ENCODE data around the gene TMPRSS4. TPM values are rescaled to one million over a fixed set of nuclear protein-coding genes. Genes with fewer than 3 reads are reported as not detected.

TMPRSS4 gene
- total and polyA plus RNA-seq, 2 of the 13 experiments (the other 11 are each of a cell fraction or from before 2014, with no cell fraction given), result 0.32 TPM; not detected in 1

DNA sequence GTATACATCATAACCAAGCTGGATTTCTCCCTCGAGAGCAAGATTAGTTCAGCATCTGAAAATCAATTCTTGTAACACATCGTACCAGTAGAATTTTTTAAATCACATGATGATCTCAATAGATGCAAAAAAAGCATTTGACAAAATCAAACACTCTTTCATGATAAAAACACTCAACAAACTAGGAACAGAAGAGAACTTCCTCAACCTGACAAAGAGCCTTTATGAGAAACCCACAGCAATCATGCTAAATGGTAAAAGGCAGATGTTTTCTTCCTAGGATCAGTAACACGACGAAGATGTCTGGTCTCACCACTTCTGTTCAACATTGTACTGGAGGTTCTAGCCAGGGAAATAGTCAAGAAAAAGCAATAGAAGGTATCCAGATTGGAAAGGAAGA is 34.1 kb upstream of the TMPRSS4 start:
- Histone ChIP-seq H3K79me2 (ENCODE audit: insufficient read depth, low read length) (no peaks in the 10 kb centered on the region), H3K27me3 (ENCODE audit: control insufficient read depth in 1 of 2, insufficient read depth in 2 of 2, low read length in 2 of 2) (peaks cover 0 to 6% of the 10 kb centered on the region in 2 experiments; a peak in 2 of 5 replicates), H3K4me1 (ENCODE audit: insufficient read depth, low read length) (no peaks in the 10 kb centered on the region), H3K4me3 (replicated peaks in 1 of 3; ENCODE audit: insufficient read depth in 1 of 3, low read depth in 2 of 3, low read length in 3 of 3) (no peak overlapping the region), H3K27ac (ENCODE audit: extremely low read length, insufficient read depth, low read length) (no peak overlapping the region), H3K36me3 (replicated peaks in 1 of 2; ENCODE audit: control insufficient read depth in 1 of 2, insufficient read depth in 2 of 2, low read length in 2 of 2) (no peaks in the 10 kb centered on the region), H3K9me3 (ENCODE audit: low read length) (no peaks in the 10 kb centered on the region), H3K4me2 (ENCODE audit: low read depth, low read length) (no peak overlapping the region), H4K20me1 (ENCODE audit: insufficient read depth, low read length) (no peaks in the 10 kb centered on the region), H3K9ac (ENCODE audit: insufficient read depth, low read depth, low read length) (no peak overlapping the region), H2AFZ (ENCODE audit: low read length) (no peak overlapping the region)
- BruUV-seq (replicated peaks), result no TSS peak
- intact Hi-C loops (cut with micrococcal nuclease; ENCODE audit: unreplicated experiment) (no loop called here), in situ Hi-C loops (cut with HindIII; ENCODE audit: extremely low pct_ligation_motif_present, low pct_unique_long_range_greater_than_20kb) (no loop called here)
- TF ChIP-seq PLRG1 (conservative IDR thresholded peaks at IDR 0.05) (no peak), SRY (CRISPR knock-in tag; IDR thresholded peaks at IDR 0.05) (no peak), SNAI1 (CRISPR knock-in tag; IDR thresholded peaks at IDR 0.05; ENCODE audit: borderline replicate concordance) (no peak), PCBP1 (IDR thresholded peaks at IDR 0.05; ENCODE audit: borderline replicate concordance, low read depth, low read length) (no peak), DR1 (CRISPR knock-in tag; IDR thresholded peaks at IDR 0.05) (no peak), XBP1 (CRISPR knock-in tag; IDR thresholded peaks at IDR 0.05) (no peak), ZBTB7A (CRISPR knock-in tag; IDR thresholded peaks at IDR 0.05) (no peak), ZNF570 (CRISPR knock-in tag; IDR thresholded peaks at IDR 0.05; ENCODE audit: borderline replicate concordance) (no peak), HDAC6 (IDR thresholded peaks at IDR 0.05; ENCODE audit: low read depth, low read length) (no peak), PRMT3 (CRISPR knock-in tag; IDR thresholded peaks at IDR 0.05; ENCODE audit: borderline replicate concordance, low read depth) (no peak), MIER2 (CRISPR knock-in tag; IDR thresholded peaks at IDR 0.05) (no peak)
- TF ChIP-seq, protein P1, sequence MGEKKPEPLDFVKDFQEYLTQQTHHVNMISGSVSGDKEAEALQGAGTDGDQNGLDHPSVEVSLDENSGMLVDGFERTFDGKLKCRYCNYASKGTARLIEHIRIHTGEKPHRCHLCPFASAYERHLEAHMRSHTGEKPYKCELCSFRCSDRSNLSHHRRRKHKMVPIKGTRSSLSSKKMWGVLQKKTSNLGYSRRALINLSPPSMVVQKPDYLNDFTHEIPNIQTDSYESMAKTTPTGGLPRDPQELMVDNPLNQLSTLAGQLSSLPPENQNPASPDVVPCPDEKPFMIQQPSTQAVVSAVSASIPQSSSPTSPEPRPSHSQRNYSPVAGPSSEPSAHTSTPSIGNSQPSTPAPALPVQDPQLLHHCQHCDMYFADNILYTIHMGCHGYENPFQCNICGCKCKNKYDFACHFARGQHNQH (CRISPR knock-in tag; IDR thresholded peaks at IDR 0.05), result no peak
- TF ChIP-seq, protein P2, sequence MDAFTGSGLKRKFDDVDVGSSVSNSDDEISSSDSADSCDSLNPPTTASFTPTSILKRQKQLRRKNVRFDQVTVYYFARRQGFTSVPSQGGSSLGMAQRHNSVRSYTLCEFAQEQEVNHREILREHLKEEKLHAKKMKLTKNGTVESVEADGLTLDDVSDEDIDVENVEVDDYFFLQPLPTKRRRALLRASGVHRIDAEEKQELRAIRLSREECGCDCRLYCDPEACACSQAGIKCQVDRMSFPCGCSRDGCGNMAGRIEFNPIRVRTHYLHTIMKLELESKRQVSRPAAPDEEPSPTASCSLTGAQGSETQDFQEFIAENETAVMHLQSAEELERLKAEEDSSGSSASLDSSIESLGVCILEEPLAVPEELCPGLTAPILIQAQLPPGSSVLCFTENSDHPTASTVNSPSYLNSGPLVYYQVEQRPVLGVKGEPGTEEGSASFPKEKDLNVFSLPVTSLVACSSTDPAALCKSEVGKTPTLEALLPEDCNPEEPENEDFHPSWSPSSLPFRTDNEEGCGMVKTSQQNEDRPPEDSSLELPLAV (CRISPR knock-in tag; conservative IDR thresholded peaks at IDR 0.05; ENCODE audit: low read depth), result no peak
- TF ChIP-seq, protein P3, sequence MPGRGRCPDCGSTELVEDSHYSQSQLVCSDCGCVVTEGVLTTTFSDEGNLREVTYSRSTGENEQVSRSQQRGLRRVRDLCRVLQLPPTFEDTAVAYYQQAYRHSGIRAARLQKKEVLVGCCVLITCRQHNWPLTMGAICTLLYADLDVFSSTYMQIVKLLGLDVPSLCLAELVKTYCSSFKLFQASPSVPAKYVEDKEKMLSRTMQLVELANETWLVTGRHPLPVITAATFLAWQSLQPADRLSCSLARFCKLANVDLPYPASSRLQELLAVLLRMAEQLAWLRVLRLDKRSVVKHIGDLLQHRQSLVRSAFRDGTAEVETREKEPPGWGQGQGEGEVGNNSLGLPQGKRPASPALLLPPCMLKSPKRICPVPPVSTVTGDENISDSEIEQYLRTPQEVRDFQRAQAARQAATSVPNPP (CRISPR knock-in tag; IDR thresholded peaks at IDR 0.05), result no peak
- TF ChIP-seq, protein P4, sequence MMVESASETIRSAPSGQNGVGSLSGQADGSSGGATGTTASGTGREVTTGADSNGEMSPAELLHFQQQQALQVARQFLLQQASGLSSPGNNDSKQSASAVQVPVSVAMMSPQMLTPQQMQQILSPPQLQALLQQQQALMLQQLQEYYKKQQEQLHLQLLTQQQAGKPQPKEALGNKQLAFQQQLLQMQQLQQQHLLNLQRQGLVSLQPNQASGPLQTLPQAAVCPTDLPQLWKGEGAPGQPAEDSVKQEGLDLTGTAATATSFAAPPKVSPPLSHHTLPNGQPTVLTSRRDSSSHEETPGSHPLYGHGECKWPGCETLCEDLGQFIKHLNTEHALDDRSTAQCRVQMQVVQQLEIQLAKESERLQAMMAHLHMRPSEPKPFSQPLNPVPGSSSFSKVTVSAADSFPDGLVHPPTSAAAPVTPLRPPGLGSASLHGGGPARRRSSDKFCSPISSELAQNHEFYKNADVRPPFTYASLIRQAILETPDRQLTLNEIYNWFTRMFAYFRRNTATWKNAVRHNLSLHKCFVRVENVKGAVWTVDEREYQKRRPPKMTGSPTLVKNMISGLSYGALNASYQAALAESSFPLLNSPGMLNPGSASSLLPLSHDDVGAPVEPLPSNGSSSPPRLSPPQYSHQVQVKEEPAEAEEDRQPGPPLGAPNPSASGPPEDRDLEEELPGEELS (CRISPR knock-in tag; IDR thresholded peaks at IDR 0.05), result no peak
- TF ChIP-seq, protein P5, sequence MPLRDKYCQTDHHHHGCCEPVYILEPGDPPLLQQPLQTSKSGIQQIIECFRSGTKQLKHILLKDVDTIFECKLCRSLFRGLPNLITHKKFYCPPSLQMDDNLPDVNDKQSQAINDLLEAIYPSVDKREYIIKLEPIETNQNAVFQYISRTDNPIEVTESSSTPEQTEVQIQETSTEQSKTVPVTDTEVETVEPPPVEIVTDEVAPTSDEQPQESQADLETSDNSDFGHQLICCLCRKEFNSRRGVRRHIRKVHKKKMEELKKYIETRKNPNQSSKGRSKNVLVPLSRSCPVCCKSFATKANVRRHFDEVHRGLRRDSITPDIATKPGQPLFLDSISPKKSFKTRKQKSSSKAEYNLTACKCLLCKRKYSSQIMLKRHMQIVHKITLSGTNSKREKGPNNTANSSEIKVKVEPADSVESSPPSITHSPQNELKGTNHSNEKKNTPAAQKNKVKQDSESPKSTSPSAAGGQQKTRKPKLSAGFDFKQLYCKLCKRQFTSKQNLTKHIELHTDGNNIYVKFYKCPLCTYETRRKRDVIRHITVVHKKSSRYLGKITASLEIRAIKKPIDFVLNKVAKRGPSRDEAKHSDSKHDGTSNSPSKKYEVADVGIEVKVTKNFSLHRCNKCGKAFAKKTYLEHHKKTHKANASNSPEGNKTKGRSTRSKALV (CRISPR knock-in tag; IDR thresholded peaks at IDR 0.05), result no peak
- DNase-seq (ENCODE audit: low spot score) (no peak), FAIRE-seq (no peak), ATAC-seq (no peak)
- ChIA-PET POLR2A (no interaction called here), CTCF (ENCODE audit: low intra/inter-chr PET ratio, low total read pairs) (no interaction called here)
- WGBS (ENCODE audit: low lambda C conversion rate), result 25% methylated on average over 4 of the region's 4 CpGs

All from HepG2 (cell line).